ENCODE data around the gene CARMIL1. TPM values are rescaled to one million over a fixed set of nuclear protein-coding genes. Genes with fewer than 3 reads are reported as not detected.

The CARMIL1 gene
- total RNA-seq, 2 donors from 2014 or later = 28.7 to 31.6 TPM

GRCh38 chr6:25322692-25323091, 43.5 kb downstream of the CARMIL1 start:
- Histone ChIP-seq H3K4me3 (ENCODE audit: low read length) (no peak overlapping the region), H3K36me3 (ENCODE audit: control insufficient read depth, insufficient read depth, low read length) (no peaks in the 10 kb centered on the region), H3K4me1 (ENCODE audit: control insufficient read depth, insufficient read depth, low read length) (peaks cover 19% of the 10 kb centered on the region), H3K9me3 (ENCODE audit: control insufficient read depth, low read length) (no peaks in the 10 kb centered on the region), H3K27ac (ENCODE audit: low read depth, low read length) (no peak overlapping the region), H3K9ac (ENCODE audit: extremely low read depth, low read length, poor library complexity, severe bottlenecking) (no peak overlapping the region), H3K27me3 (ENCODE audit: control insufficient read depth, insufficient read depth, low read length, poor library complexity, severe bottlenecking) (no peaks in the 10 kb centered on the region)
- no peak overlapping the region for H3K4me3 Mint-ChIP-seq
- H3K27ac Mint-ChIP-seq = no peak overlapping the region
- H3K4me1 Mint-ChIP-seq = peaks cover 40% of the 10 kb centered on the region
- no peaks in the 10 kb centered on the region for H3K27me3 Mint-ChIP-seq (ENCODE audit: insufficient read depth)
- 83 to 84% methylated on average over 1 to 2 of the region's 2 CpGs for WGBS, 2 experiments (ENCODE audit: insufficient coverage in 1 of 2, insufficient read length in 1 of 2)
- DNase-seq = no peak
- TF ChIP-seq, protein P1, sequence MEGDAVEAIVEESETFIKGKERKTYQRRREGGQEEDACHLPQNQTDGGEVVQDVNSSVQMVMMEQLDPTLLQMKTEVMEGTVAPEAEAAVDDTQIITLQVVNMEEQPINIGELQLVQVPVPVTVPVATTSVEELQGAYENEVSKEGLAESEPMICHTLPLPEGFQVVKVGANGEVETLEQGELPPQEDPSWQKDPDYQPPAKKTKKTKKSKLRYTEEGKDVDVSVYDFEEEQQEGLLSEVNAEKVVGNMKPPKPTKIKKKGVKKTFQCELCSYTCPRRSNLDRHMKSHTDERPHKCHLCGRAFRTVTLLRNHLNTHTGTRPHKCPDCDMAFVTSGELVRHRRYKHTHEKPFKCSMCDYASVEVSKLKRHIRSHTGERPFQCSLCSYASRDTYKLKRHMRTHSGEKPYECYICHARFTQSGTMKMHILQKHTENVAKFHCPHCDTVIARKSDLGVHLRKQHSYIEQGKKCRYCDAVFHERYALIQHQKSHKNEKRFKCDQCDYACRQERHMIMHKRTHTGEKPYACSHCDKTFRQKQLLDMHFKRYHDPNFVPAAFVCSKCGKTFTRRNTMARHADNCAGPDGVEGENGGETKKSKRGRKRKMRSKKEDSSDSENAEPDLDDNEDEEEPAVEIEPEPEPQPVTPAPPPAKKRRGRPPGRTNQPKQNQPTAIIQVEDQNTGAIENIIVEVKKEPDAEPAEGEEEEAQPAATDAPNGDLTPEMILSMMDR (conservative IDR thresholded peaks at IDR 0.05) = no peak
- H3K9me3 Mint-ChIP-seq = no peaks in the 10 kb centered on the region
- no peaks in the 10 kb centered on the region for H3K36me3 Mint-ChIP-seq (ENCODE audit: low read depth)

GRCh38 chr6:25324066-25324762, 45.0 kb downstream of the CARMIL1 start:
- Mint-ChIP-seq H3K27me3 (ENCODE audit: insufficient read depth) (no peaks in the 10 kb centered on the region), H3K36me3 (ENCODE audit: low read depth) (no peaks in the 10 kb centered on the region), H3K9me3 (no peaks in the 10 kb centered on the region), H3K27ac (no peak overlapping the region), H3K4me3 (no peak overlapping the region), H3K4me1 (peaks cover 33% of the 10 kb centered on the region)
- H3K36me3 ChIP-seq (ENCODE audit: control insufficient read depth, insufficient read depth, low read length) = no peaks in the 10 kb centered on the region
- 93 to 100% methylated on average over 1 of the region's 1 CpG for WGBS, 2 experiments (ENCODE audit: insufficient coverage in 1 of 2, insufficient read length in 1 of 2)
- no peaks in the 10 kb centered on the region for H3K9me3 ChIP-seq (ENCODE audit: control insufficient read depth, low read length)
- no peak for DNase-seq
- TF ChIP-seq, protein P1 (conservative IDR thresholded peaks at IDR 0.05) = no peak
- H3K27me3 ChIP-seq (ENCODE audit: control insufficient read depth, insufficient read depth, low read length, poor library complexity, severe bottlenecking) = no peaks in the 10 kb centered on the region
- no peak overlapping the region for H3K4me3 ChIP-seq (ENCODE audit: low read length)
- H3K27ac ChIP-seq (ENCODE audit: low read depth, low read length) = no peak overlapping the region
- H3K9ac ChIP-seq (ENCODE audit: extremely low read depth, low read length, poor library complexity, severe bottlenecking) = no peak overlapping the region
- peaks cover 22% of the 10 kb centered on the region for H3K4me1 ChIP-seq (ENCODE audit: control insufficient read depth, insufficient read depth, low read length)

GRCh38 chr6:25326126-25326525, 47.0 kb downstream of the CARMIL1 start:
- H3K9me3 Mint-ChIP-seq = no peaks in the 10 kb centered on the region
- Histone ChIP-seq H3K36me3 (ENCODE audit: control insufficient read depth, insufficient read depth, low read length) (no peaks in the 10 kb centered on the region), H3K27ac (ENCODE audit: low read depth, low read length) (no peak overlapping the region), H3K27me3 (ENCODE audit: control insufficient read depth, insufficient read depth, low read length, poor library complexity, severe bottlenecking) (no peaks in the 10 kb centered on the region), H3K4me1 (ENCODE audit: control insufficient read depth, insufficient read depth, low read length) (peaks cover 11% of the 10 kb centered on the region), H3K9me3 (ENCODE audit: control insufficient read depth, low read length) (no peaks in the 10 kb centered on the region), H3K4me3 (ENCODE audit: low read length) (no peak overlapping the region), H3K9ac (ENCODE audit: extremely low read depth, low read length, poor library complexity, severe bottlenecking) (no peak overlapping the region)
- no peak overlapping the region for H3K4me3 Mint-ChIP-seq
- peaks cover 30% of the 10 kb centered on the region for H3K4me1 Mint-ChIP-seq
- no peak overlapping the region for H3K27ac Mint-ChIP-seq
- DNase-seq = no peak
- no peaks in the 10 kb centered on the region for H3K36me3 Mint-ChIP-seq (ENCODE audit: low read depth)
- TF ChIP-seq, protein P1 (conservative IDR thresholded peaks at IDR 0.05) = no peak
- WGBS, 2 experiments (ENCODE audit: insufficient coverage in 1 of 2, insufficient read length in 1 of 2) = 76 to 97% methylated on average over 4 of the region's 4 CpGs
- H3K27me3 Mint-ChIP-seq (ENCODE audit: insufficient read depth) = no peaks in the 10 kb centered on the region

All from endodermal cell (in vitro differentiated cells).